Activated naive CD8-positive, alpha-beta T cell treated with anti-CD3 and anti-CD28 coated beads for 36 hours (primary cell): ENCODE measurements around the gene SLC9A9. TPM values are rescaled to one million over a fixed set of nuclear protein-coding genes. Genes with fewer than 3 reads are reported as not detected.
A peak's percentile ranks its signal among the peaks of the same experiment; 100 is the strongest.
"Not testable (repeated sequence)": the region's sequence is repeated elsewhere in the genome, so short reads cannot be mapped to it uniquely, and the experiment has no call there.

ENCODE experiments used
- DNase-seq: peaks from one replicate; pipeline ENCODE4 v3.0.0; 2021
- H3K27ac Mint-ChIP-seq: one replicate; pipeline ENCODE4 v1.8.0; 2022; ENCODE audit warnings: mild to moderate bottlenecking, moderate library complexity, mixed read lengths
- H3K27me3 Mint-ChIP-seq: one replicate; pipeline ENCODE4 v1.8.0; 2022; ENCODE audit warnings: mild to moderate bottlenecking, mixed read lengths
- H3K36me3 Mint-ChIP-seq: one replicate; pipeline ENCODE4 v1.8.0; 2021; ENCODE audit warnings: mild to moderate bottlenecking, mixed read lengths
- H3K4me1 Mint-ChIP-seq: one replicate; pipeline ENCODE4 v1.8.0; 2021; ENCODE audit warnings: mixed read lengths
- H3K4me3 Mint-ChIP-seq: one replicate; pipeline ENCODE4 v1.8.0; 2022; ENCODE audit warnings: mild to moderate bottlenecking, moderate library complexity, mixed read lengths
- H3K9me3 Mint-ChIP-seq: one replicate; pipeline ENCODE4 v1.8.0; 2022; ENCODE audit warnings: mixed read lengths
- total RNA-seq, 2 experiments: library from RNA; stranded (reverse); gene quantifications; one replicate each; pipeline ENCODE4 v1.2.3, GENCODE V29; 2021

Gene SLC9A9
- total RNA-seq, 2 experiments from 2014 or later: 2.1 to 2.3 TPM

- Mint-ChIP-seq H3K4me3 (no peak overlapping the region), H3K27me3 (no peaks in the 10 kb centered on the region), H3K36me3 (peaks cover 3% of the 10 kb centered on the region), H3K27ac (no peak overlapping the region), H3K4me1 (peaks cover 16% of the 10 kb centered on the region), H3K9me3 (no peaks in the 10 kb centered on the region)
- no peak for DNase-seq
Observed at GRCh38 chr3:143525408-143525807, 322.9 kb downstream of the SLC9A9 start.

- H3K27ac Mint-ChIP-seq: no peak overlapping the region
- H3K4me3 Mint-ChIP-seq: no peak overlapping the region
- H3K9me3 Mint-ChIP-seq: no peaks in the 10 kb centered on the region
- H3K4me1 Mint-ChIP-seq: no peaks in the 10 kb centered on the region
- no peaks in the 10 kb centered on the region for H3K36me3 Mint-ChIP-seq
- no peaks in the 10 kb centered on the region for H3K27me3 Mint-ChIP-seq
- DNase-seq: no peak
Observed at GRCh38 chr3:143521803-143522202, 326.5 kb downstream of the SLC9A9 start.

- H3K9me3 Mint-ChIP-seq, H3K36me3 Mint-ChIP-seq, H3K27ac Mint-ChIP-seq, H3K4me1 Mint-ChIP-seq, DNase-seq, H3K4me3 Mint-ChIP-seq, H3K27me3 Mint-ChIP-seq: not testable (repeated sequence)
Observed at GRCh38 chr3:143517131-143517530, 331.1 kb downstream of the SLC9A9 start.

- Mint-ChIP-seq H3K27ac (no peak overlapping the region), H3K4me1 (peaks cover 8% of the 10 kb centered on the region)
Observed at GRCh38 chr3:143514874-143515273, 333.4 kb downstream of the SLC9A9 start.

GRCh38 chr3:143514109-143514508 lies 334.2 kb downstream of the SLC9A9 start:
- Mint-ChIP-seq H3K4me3 (no peak overlapping the region), H3K9me3 (no peaks in the 10 kb centered on the region), H3K36me3 (no peaks in the 10 kb centered on the region), H3K4me1 (peaks cover 8% of the 10 kb centered on the region), H3K27me3 (no peaks in the 10 kb centered on the region), H3K27ac (no peak overlapping the region)
- no peak for DNase-seq

More at GRCh38 chr3:143514874-143515273, 333.4 kb downstream of the SLC9A9 start:
- Mint-ChIP-seq H3K36me3 (no peaks in the 10 kb centered on the region), H3K4me3 (no peak overlapping the region), H3K9me3 (no peaks in the 10 kb centered on the region), H3K27me3 (no peaks in the 10 kb centered on the region)
- no peak for DNase-seq

GRCh38 chr3:143511174-143511879 lies 336.9 kb downstream of the SLC9A9 start:
- DNase-seq: no peak
- H3K9me3 Mint-ChIP-seq: no peaks in the 10 kb centered on the region
- H3K27me3 Mint-ChIP-seq: no peaks in the 10 kb centered on the region
- no peak overlapping the region for H3K27ac Mint-ChIP-seq
- no peak overlapping the region for H3K4me3 Mint-ChIP-seq
- peaks cover 11% of the 10 kb centered on the region for H3K4me1 Mint-ChIP-seq
- H3K36me3 Mint-ChIP-seq: no peaks in the 10 kb centered on the region

- Mint-ChIP-seq H3K9me3 (no peaks in the 10 kb centered on the region), H3K36me3 (no peaks in the 10 kb centered on the region), H3K4me1 (peaks cover 11% of the 10 kb centered on the region), H3K4me3 (no peak overlapping the region), H3K27ac (no peak overlapping the region), H3K27me3 (no peaks in the 10 kb centered on the region)
- peak; percentile 8 for DNase-seq
Observed at GRCh38 chr3:143510601-143511000, 337.7 kb downstream of the SLC9A9 start.

- no peaks in the 10 kb centered on the region for H3K27me3 Mint-ChIP-seq
- H3K4me1 Mint-ChIP-seq: peaks cover 7% of the 10 kb centered on the region
- no peaks in the 10 kb centered on the region for H3K36me3 Mint-ChIP-seq
- no peak overlapping the region for H3K4me3 Mint-ChIP-seq
- DNase-seq: no peak
- H3K9me3 Mint-ChIP-seq: no peaks in the 10 kb centered on the region
- H3K27ac Mint-ChIP-seq: no peak overlapping the region
Observed at GRCh38 chr3:143507735-143508580, 340.3 kb downstream of the SLC9A9 start.

- Mint-ChIP-seq H3K27me3 (no peaks in the 10 kb centered on the region), H3K27ac (no peak overlapping the region), H3K4me3 (no peak overlapping the region), H3K9me3 (no peaks in the 10 kb centered on the region), H3K36me3 (no peaks in the 10 kb centered on the region), H3K4me1 (peaks cover 7% of the 10 kb centered on the region)
- DNase-seq: no peak
Observed at GRCh38 chr3:143506190-143506589, 342.1 kb downstream of the SLC9A9 start.

GRCh38 chr3:143503325-143503885 lies 344.9 kb downstream of the SLC9A9 start:
- peaks cover 3% of the 10 kb centered on the region for H3K4me1 Mint-ChIP-seq
- no peak overlapping the region for H3K4me3 Mint-ChIP-seq
- no peaks in the 10 kb centered on the region for H3K9me3 Mint-ChIP-seq
- H3K27me3 Mint-ChIP-seq: no peaks in the 10 kb centered on the region
- no peaks in the 10 kb centered on the region for H3K36me3 Mint-ChIP-seq
- no peak for DNase-seq
- no peak overlapping the region for H3K27ac Mint-ChIP-seq

- Mint-ChIP-seq H3K36me3 (no peaks in the 10 kb centered on the region), H3K4me3 (no peak overlapping the region), H3K4me1 (no peaks in the 10 kb centered on the region), H3K27me3 (no peaks in the 10 kb centered on the region), H3K9me3 (no peaks in the 10 kb centered on the region), H3K27ac (no peak overlapping the region)
- no peak for DNase-seq
Observed at GRCh38 chr3:143502081-143502480, 346.2 kb downstream of the SLC9A9 start.

- no peak overlapping the region for H3K27ac Mint-ChIP-seq
- no peaks in the 10 kb centered on the region for H3K4me1 Mint-ChIP-seq
- peaks cover 2% of the 10 kb centered on the region for H3K36me3 Mint-ChIP-seq
- no peaks in the 10 kb centered on the region for H3K9me3 Mint-ChIP-seq
- no peak overlapping the region for H3K4me3 Mint-ChIP-seq
- H3K27me3 Mint-ChIP-seq: no peaks in the 10 kb centered on the region
- no peak for DNase-seq
Observed at GRCh38 chr3:143497382-143497781, 350.9 kb downstream of the SLC9A9 start.

GRCh38 chr3:143496191-143496590 lies 352.1 kb downstream of the SLC9A9 start:
- Mint-ChIP-seq H3K27ac (no peak overlapping the region), H3K9me3 (no peaks in the 10 kb centered on the region), H3K36me3 (peaks cover 2% of the 10 kb centered on the region), H3K4me1 (no peaks in the 10 kb centered on the region), H3K4me3 (no peak overlapping the region), H3K27me3 (no peaks in the 10 kb centered on the region)
- DNase-seq: no peak

- Mint-ChIP-seq H3K4me1 (no peaks in the 10 kb centered on the region), H3K4me3 (no peak overlapping the region), H3K36me3 (peaks cover 2% of the 10 kb centered on the region), H3K9me3 (no peaks in the 10 kb centered on the region), H3K27me3 (no peaks in the 10 kb centered on the region), H3K27ac (no peak overlapping the region)
- DNase-seq: no peak
Observed at GRCh38 chr3:143495527-143495926, 352.7 kb downstream of the SLC9A9 start.

- no peaks in the 10 kb centered on the region for H3K4me1 Mint-ChIP-seq
- no peak overlapping the region for H3K4me3 Mint-ChIP-seq
- H3K27me3 Mint-ChIP-seq: no peaks in the 10 kb centered on the region
- no peak for DNase-seq
- no peaks in the 10 kb centered on the region for H3K9me3 Mint-ChIP-seq
- no peak overlapping the region for H3K27ac Mint-ChIP-seq
- H3K36me3 Mint-ChIP-seq: no peaks in the 10 kb centered on the region
Observed at GRCh38 chr3:143486611-143487010, 361.7 kb downstream of the SLC9A9 start.
